ENCODE data around the gene HSPA1A.
"Not testable (repeated sequence)": the region's sequence is repeated elsewhere in the genome, so short reads cannot be mapped to it uniquely, and the experiment has no call there.

HSPA1A gene

DNA sequence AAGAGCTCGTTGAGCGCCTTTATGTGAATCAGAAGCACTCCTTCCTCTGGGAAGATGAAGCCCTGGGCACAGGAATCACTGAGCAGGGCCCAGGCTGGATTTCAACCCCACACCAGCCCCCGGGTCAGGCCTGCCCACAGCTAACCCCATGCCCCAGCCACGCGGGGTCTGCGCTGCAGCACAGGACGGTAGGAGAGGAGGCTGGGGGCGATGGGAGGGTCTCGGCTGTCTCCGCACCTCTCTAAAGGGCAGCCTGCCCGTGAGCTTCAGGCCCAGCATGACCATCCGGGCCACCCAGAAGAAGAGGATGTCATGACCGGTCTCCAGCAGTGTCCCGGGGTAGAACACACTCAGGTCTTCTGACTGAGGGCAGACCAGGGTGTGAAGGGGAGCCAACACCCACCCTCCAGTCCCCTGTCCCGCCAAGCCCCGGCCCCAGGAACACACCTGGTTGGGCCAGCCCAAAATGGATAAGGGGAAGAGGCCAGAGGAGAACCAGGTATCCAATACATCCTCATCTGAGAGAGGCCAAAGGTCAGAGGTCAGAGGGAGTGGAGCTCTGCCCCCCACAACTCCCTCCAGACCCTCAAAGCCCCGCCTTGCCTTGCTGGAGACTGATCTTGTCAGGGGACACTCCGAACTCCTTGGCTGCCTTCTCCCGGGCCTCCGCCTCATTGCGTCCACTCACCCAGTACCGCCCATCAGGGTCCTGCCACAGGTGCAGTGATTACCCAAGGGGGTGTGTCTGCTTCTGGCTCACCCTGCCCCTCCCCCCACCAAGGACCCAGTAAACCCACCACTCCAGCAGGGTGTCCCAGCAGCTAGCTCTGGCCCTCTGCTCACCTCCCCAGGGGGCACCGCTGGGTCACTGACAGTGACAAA, 33.9 kb upstream of the HSPA1A start:
- in situ Hi-C loops (cut with MboI; ENCODE audit: low sequenced_read_pairs), result no loop called here

DNA sequence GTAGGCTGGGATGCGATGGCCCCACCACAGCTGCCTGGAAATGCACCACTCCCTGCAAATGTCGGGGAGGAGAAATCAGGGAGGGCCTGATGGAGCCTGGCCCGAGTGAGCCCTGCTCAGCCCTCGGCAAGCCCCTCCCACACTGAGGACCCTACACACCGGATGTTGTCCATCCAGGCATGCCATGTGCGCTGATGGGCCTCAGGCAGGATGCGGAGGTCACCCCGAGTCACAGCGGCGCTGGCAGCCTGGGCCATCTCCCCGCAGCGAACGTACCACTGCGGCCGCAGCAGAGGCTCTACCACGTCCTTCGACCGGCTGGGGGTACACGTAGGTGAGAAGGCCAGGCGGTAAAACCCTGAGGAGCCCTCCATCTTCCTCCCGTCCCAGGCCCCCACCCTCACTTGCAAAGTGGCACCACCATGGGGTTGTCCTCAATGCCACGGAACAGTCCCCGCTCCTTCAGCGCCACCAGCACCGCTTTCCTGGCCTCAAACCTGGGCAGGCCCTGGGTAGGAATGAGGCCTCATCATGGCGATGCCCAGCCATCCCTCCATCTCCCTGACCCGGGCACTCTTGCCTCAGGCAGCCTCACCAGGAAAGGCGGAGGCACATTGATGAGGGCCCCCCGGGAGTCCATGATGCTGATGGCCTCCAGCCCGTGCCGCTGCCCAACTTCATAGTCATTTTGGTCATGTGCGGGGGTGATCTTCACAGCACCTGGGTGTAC, 33.1 kb upstream of the HSPA1A start:
- in situ Hi-C loops (cut with MboI; ENCODE audit: low sequenced_read_pairs), result no loop called here

DNA sequence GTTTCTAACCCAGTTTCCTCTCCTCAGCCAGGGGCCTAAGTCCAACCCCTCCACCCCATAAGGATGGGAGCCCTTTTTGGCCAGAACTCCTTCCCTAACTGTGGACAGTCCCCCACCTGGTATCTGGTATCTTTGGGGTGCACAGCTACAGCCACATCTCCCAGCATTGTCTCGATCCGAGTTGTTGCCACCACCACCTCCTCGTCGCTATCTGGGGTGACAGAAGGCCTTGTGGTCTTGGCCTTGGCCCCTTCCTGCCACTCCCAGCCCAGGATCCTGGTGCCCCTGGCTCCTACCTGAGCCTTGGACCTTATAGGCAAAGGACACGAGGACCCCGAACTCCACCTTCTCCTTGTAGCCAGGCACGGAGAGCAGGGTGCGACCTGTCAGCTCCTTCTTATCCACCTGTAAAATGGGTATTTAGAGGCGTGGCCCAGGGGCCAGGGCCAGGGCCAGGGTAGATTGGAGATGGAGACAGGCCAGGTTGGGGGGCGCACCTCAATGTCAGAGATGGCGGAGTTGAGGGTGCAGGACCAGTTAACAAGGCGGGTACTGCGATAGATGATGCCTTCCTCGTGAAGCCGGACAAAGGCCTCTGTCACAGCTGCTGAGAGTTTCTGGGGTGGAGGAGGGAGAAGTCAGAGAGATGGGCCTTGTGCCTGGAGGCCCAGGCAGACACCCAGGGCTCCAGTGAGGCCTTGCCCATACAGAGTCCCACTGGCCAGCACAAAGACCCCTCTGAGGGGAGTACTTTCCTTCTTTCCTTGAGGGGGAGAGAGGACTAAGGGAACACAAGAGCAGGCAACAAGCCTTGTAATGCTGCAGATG, 31.0 kb upstream of the HSPA1A start:
- in situ Hi-C loops (cut with MboI; ENCODE audit: low sequenced_read_pairs), result no loop called here

DNA sequence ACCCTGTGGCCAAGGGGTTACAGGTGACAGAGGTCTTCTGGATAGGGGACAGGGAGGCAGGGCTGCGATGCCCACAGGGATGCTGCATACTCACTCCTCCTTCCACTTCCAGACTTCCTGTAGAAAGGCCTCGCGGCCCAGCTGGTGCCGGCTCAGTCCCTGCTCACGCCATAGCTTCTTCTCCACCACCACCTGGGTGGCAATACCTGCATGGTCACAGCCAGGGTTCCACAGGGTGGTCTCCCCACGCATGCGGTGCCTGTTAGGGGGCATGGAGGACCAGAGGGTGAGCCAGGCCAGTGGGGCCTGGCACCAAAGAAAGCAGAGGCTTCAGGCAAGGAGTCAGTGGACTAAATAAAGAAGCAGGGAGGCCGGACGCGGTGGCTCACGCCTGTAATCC, 29.9 kb upstream of the HSPA1A start:
- in situ Hi-C loops (cut with MboI; ENCODE audit: low sequenced_read_pairs), result no loop called here

DNA sequence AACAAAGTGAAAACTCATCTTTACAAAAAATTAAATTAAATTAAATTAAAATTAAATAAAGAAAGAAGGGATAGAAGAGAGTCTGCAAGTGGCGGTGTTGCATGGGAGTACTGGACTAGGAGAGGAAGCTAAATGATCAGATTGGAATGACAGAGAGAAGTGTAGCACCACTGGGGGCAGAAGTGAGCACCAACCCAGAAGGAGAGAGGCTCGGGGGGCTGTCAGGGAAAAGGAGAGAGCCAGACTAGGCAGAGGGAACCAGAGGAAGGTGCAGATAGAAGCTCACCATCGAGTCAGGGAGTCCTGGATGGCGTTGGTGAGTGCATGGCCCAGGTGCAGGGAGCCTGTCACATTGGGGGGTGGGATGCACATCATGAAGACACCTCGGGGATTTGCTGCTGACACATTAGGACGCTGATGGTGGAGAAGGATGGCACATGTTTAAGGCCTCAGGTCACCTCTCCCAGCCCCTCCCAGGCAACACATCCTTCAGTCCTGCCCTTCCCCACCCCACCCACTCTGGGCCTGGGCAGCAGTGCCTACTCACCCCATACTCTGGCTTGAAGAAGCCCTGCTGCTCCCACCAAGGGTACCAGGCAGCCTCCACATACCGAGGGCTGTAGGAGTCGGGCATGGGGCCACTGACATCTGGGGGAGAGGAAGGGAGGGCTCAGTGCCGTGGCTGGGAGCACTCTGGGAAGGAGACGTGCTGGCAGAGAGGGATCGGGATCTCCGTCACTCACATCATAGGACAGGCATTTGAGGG, 23.8 kb upstream of the HSPA1A start:
- in situ Hi-C loops (cut with MboI; ENCODE audit: low sequenced_read_pairs), result no loop called here

DNA sequence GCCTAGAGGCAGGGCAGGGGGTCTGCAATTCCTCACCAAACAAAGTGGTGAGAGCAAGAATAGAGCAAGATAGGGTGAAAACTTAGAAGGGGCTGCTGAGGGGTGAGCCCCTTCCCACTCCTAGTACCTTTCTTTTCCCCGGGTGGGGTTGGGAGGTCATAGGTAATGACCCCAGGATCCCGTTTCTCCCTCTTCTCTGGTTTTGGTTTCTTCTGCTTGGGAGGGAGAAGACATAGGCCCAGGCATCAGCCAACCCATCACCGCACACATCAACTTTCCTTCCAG, 23.3 kb upstream of the HSPA1A start:
- in situ Hi-C loops (cut with MboI; ENCODE audit: low sequenced_read_pairs), result no loop called here

DNA sequence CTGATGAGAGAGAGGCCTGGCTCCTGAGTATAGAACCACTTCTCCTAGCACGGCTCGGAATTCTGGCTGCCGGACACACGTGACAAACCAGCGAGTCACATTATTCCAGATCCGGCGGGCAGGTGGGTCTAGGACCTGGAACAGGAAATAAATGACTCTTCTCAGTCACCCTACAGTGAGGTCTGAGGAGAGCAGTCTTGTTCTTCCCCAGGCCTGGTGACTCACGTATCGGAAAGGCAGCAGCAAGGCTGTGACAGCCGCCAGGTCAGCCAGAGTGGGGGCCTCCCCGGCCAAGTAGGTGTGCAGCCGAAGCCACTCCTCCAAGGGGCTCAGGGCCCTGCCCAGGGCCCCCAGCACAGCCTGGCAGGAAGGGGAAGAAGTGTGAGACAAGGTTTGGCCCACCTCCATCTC, 22.6 kb upstream of the HSPA1A start:
- in situ Hi-C loops (cut with MboI; ENCODE audit: low sequenced_read_pairs), result no loop called here

DNA sequence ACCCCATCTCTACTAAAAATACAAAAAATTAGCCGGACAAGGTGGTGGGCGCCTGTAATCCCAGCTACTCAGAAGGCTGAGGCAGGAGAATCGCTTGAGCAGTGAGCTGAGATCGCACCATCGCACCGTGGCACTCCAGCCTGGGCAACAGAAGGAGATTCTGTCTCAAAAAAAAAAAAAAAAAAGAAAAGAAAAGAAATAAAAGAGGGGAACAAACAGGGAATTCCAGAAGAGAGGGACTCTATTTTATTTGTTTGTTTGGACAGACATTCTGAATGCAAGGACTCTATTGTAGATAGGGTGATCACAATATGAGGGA, 21.5 kb upstream of the HSPA1A start:
- in situ Hi-C loops (cut with MboI; ENCODE audit: low sequenced_read_pairs), result not testable (repeated sequence)

DNA sequence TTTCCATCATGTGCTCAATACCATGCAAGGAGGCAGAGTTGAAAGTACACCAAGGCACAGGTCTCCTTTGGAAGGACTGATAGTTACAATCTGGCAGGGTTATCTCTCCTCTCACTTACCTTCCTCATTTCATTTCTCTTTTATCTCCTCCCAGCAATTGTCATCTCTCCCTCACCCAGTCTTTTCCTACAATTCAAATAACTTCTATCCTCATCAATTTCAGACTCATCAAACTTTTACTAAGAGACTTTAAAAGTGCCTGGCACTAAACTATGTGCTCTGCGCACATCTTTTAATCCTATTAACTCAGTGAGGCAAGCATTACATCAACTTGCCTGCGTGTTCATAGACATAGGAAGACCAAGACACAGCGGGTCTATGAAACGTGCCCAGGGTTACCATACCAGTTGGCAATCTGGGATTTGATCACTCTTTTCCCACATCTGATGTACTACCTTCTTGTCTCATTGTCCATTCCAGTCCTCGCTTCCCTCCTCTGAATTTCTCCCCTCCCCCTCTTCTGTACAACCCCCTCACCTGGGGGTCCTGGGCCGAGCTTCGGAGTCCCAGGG, 21.0 kb upstream of the HSPA1A start:
- in situ Hi-C loops (cut with MboI; ENCODE audit: low sequenced_read_pairs), result no loop called here

DNA sequence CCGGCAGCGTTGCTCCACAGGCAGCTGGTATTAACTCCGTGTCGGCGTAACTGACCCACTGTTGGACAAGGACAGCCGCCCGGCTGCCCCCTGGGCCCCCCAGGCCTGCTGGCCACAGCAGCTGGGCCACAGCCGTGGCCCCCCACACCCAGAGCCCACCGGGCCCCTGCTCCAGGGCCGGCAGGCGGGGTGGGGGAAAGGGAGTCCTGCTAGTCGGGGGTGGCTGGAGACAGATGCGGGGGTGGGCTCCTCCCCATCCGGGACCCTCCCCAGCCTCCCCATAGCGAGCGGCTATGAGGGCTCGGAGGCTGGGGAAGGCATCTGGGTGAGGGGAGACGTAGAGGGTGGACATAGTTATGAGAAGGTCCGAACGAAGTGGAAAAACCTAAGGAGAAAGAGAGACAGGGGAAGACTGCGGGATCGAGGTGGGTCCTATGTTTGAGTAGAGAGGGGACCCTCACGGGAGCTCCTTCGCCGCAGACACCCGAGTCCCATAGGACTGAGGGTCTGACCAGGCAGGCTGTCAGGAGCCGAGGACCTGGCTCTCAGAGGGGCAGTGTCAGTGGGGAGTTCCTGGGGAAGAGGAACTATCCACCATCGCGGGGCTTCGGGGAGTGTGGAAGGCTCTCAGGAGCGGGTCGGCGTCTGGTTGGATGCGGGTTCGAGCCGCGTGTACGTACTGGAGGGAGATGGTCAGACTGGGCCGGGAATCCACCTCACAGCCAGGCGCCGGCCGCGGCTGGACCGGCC, 20.3 kb upstream of the HSPA1A start:
- in situ Hi-C loops (cut with MboI; ENCODE audit: low sequenced_read_pairs), result no loop called here

DNA sequence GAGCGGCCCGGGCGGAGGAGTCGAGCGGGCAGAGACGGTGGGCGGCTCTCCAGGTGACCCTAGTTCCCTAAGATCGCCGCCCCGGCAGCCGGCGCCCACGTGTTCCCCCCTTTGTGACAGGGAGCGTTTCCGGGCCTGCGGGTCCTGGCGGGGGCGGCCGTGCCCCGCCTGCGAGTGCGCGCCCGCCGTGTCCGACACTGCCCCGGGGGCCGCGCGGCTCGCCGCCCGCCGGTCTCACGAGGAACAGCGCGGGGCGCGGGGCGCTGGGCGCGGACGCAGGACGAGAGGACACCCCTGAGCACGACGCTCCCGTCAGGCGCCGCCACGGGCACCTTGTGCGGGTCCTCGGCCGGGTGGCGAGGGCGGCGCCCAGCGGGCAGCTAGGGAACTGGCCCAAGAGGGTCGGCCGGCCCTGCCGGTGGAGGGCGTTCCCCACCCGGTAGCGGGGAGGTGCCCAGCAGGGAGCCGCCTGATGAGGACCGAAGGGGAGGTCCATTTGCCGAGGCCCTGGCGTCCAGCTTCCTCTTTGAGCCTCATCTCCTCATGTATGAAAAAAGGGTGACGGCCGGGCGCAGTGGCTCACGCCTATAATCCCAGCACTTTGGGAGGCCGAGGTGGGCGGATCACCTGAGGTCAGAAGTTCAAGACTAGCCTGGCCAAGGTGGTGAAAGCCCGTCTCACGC, 19.6 kb upstream of the HSPA1A start, which contains the start of gene VARS1:
VARS1 (minus strand) TSS at position 137 of the 683 bp plus-strand sequence. CDS start 535 bp downstream, outside the sequence.
- in situ Hi-C loops (cut with MboI; ENCODE audit: low sequenced_read_pairs), result no loop called here

DNA sequence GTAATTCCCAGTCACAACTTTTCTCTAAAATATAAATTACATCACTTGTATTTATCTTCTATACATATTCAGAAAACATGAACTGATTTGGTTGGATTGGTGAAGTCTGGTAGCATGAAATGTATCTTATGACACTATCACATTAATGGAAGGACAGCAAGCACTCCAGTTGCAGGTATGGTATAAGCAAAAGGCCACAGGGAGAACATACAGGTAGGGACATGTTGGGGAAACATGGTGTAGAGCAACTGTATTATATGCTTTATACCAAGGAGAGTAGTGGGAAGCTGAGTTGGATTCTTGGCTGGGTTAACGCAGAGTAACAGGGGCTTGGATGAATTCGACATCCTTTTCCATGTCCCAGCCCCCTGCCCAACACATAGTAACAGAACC, 18.4 kb upstream of the HSPA1A start:
- in situ Hi-C loops (cut with MboI; ENCODE audit: low sequenced_read_pairs), result no loop called here

DNA sequence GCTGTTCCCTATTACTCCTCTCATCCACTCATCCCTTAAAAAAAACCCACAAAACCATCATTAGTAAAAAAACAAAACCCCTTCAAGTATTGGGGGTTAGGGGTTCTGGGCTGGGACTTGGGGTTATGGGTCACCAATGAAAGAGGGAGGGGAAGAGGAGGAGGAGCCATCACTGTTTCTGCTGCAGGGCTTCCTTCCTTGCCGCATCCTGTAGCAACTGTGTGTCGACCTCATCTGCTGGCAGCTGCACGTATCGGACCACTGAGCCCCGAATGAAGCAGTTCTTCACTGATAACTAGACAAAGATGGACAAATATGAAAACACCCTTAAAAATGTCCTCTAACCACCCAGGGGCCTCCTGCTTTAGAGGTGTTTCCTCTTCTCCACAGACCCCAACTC, 17.8 kb upstream of the HSPA1A start:
- in situ Hi-C loops (cut with MboI; ENCODE audit: low sequenced_read_pairs), result no loop called here

DNA sequence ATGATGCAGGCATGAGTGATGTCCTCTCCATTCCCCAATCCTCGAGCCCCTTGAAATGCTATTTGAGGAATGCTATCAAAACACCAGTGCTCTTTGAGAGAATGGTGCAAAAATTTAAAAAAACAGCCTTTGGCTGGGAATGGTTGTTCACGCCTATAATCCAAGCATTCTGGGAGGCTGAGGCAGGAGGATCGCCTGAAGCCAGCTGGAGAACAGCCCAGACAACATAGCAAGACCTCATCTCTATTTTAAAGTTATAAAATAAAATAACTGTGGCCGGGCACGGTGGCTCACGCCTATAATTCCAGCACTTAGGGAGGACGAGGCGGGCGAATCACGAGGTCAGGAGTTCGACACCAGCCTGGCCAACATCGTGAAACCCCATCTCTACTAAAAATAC, 15.6 kb upstream of the HSPA1A start:
- in situ Hi-C loops (cut with MboI; ENCODE audit: low sequenced_read_pairs), result no loop called here

DNA sequence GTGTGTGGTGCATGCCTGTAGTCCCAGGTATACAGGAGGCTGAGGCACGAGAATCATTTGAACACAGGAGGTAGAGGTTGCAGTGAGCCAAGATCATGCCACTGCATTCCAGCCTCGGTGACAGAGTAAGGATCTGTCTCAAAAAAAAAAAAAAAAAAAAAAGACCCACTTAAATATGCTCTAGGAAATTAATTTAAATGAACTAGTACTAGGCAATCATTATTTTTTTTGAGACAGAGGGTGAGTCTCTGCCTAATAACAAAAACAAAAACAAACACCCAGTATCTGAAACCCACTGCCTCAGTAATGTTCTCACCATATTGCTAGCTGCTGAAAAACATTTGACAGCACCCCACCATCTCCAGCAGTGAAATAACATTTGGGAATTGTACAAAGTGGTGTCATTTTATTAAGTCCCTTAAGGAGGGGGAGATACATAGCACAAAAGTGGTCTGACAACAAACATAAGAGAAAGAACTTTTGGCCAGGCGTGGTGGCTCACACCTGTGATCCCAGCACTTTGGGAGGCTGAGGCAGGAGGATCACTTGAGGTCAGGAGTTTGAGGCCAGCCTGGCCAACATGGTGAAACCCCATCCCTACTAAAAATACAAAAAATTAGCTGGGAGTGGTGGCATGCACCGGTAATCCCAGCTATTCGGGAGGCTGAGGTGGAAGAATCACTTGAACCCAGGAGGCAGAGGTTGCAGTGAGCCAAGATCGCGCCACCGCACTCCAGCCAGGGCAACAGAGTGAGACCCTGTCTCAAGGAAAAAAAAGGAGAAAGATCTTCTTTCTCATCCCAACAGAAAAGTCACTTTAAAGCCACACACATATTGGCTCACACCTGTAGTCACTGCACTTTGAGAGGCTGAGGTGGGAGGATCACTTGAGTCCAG, 14.1 kb upstream of the HSPA1A start:
- in situ Hi-C loops (cut with MboI; ENCODE audit: low sequenced_read_pairs), result not testable (repeated sequence)

DNA sequence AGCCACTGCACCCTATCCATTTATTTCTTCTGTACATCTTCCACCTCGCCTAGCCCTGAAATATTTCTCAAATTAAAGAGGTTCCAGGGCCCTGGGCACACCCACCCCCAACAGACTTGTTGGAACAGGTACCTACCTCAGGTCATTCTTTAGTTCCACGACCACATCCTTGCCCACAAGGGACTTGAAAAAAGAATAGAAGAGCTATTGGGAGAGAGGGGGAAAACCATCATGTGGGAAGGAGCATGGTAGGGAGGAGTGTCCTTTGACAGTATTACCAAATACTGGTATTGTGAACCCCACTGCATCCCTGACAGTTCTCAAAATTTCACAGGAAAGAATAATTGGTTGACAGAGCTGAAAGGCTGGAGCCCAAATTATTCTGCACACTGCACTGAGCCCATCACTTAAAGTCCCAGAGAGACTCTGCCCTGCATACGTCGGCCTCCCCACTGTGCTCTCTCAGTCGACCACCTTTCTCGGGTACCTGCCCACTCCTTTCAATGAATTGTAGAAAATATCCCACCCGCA, 9.3 kb upstream of the HSPA1A start:
- in situ Hi-C loops (cut with MboI; ENCODE audit: low sequenced_read_pairs), result no loop called here

DNA sequence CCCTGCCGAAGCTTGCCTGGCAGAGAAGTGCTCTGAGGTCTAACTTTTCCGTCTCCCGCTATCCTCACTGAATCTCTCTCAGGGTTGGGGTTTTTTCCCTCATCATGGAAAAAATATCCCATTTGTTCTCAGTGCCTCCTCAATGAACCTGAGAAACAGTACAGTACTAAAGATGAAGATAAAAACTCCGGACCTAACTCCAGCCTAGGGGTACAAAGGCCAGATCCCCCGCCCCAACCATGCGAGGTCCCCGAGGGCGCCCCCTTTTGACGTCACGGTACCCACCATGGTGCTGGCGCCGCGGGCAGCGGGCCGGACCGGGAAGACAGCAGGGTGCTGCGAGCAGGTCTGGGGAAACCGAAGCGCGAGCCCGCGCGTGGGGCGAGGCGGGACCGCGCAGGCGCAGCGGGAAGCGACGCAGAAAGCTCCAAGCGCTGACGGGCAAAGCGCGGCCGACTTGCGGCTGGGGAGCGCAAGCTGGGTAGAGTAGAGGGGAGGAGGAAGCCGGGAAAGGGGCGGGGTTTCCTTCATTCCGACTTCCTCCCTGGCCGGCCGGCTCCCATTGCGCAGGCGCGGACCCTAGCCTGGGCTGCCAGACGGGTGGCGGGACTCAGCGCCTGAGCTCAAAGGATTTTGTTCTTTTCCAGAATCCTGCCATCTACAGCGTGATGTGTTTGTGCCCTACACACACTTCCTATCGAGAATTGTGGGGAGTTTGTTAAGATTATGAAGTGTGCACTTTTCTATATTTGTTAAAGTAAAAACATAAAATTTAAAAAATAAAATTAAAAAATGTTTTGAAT, 8.7 kb upstream of the HSPA1A start, which contains the start of gene LSM2:
LSM2 (minus strand) TSS at position 497 of the 803 bp plus-strand sequence; CDS start at position 288, 209 bp downstream.
- in situ Hi-C loops (cut with MboI; ENCODE audit: low sequenced_read_pairs), result no loop called here

Data from hTERT RPE-1 (cell line).